RWPE1 (cell line): Measurements from ENCODE around the gene RPS19BP1.

Source experiments
- CTCF ChIA-PET: fragments of 350-600 bp; sonication (Branson Sonifier 250); formaldehyde crosslinking; extraction: SDS; loops from one replicate; lab custom pipeline; 2021; lab: Yijun Ruan, JAX
- POLR2A ChIA-PET: fragments of 400-600 bp; formaldehyde crosslinking; extraction: SDS; loops from one replicate; lab custom pipeline; 2020; ENCODE audit warnings: antibody characterized with exemption; ENCODE audit not compliant: low non-redundant PET; lab: Yijun Ruan, JAX
- DNase-seq: peaks from one replicate; pipeline ENCODE4 v3.0.0; 2012; ENCODE audit warnings: low spot score
- H3K27ac ChIP-seq: fragments of 450-650 bp; 2 replicates; pipeline ENCODE4 v1.5.1; 2017
- CTCF ChIP-seq: fragments of 450-650 bp; conservative IDR thresholded peaks from 2 replicates; pipeline ENCODE4 v1.5.1; 2017; ENCODE audit warnings: low read depth, mild to moderate bottlenecking

RPS19BP1 gene

GRCh38 chr22:39514373-39514973, 18.1 kb downstream of the RPS19BP1 start:
- DNase-seq: no peak
- H3K27ac ChIP-seq: peak overlapping the region; percentile 23; the same call in 1 of the 2 replicates
- TF ChIP-seq CTCF: peak; percentile 71
- POLR2A ChIA-PET: no interaction called here
- CTCF ChIA-PET: interaction anchor here (0.6 to 1.1 kb wide), 4 partner anchors 10 to 172 kb away, joined by 3 read pairs; partner anchors contain the start of gene MIEF1

GRCh38 chr22:39513791-39514190, 18.8 kb downstream of the RPS19BP1 start:
- peak overlapping the region; percentile 23; the same call in 1 of the 2 replicates for H3K27ac ChIP-seq
- no peak for DNase-seq
- ChIA-PET CTCF (interaction anchor here (0.8 to 1.1 kb wide), 2 partner anchors 15 to 172 kb away, joined by 3 read pairs; no protein-coding TSS in a partner anchor), POLR2A (no interaction called here)
- TF ChIP-seq CTCF: no peak

GRCh38 chr22:39512026-39512425, 20.5 kb downstream of the RPS19BP1 start:
- no peak for TF ChIP-seq CTCF

GRCh38 chr22:39511226-39511625, 21.3 kb downstream of the RPS19BP1 start:
- H3K27ac ChIP-seq: no peak overlapping the region
- no peak for TF ChIP-seq CTCF
- no peak for DNase-seq
- ChIA-PET POLR2A (no interaction called here), CTCF (no interaction called here)

More at GRCh38 chr22:39512026-39512425, 20.5 kb downstream of the RPS19BP1 start:
- POLR2A ChIA-PET: no interaction called here
- DNase-seq: no peak
- CTCF ChIA-PET: interaction anchor here (0.6 kb wide), 2 partner anchors 22 to 163 kb away, joined by 3 to 7 read pairs; no protein-coding TSS in a partner anchor
- peak overlapping the region; percentile 33; the same call in 1 of the 2 replicates for H3K27ac ChIP-seq

GRCh38 chr22:39510529-39511149, 21.9 kb downstream of the RPS19BP1 start:
- POLR2A ChIA-PET: no interaction called here

More at GRCh38 chr22:39510529-39511149, 21.9 kb downstream of the RPS19BP1 start:
- CTCF ChIA-PET: no interaction called here
- no peak for TF ChIP-seq CTCF
- DNase-seq: no peak
- no peak overlapping the region for H3K27ac ChIP-seq
